ENCODE measurements around the gene ZBED2.
"Not testable (repeated sequence)": the region's sequence is repeated elsewhere in the genome, so short reads cannot be mapped to it uniquely, and the experiment has no call there.

ZBED2 gene, protein sequence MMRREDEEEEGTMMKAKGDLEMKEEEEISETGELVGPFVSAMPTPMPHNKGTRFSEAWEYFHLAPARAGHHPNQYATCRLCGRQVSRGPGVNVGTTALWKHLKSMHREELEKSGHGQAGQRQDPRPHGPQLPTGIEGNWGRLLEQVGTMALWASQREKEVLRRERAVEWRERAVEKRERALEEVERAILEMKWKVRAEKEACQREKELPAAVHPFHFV

GRCh38 chr3:111595232-111595631, at the start of gene ZBED2:
Gene ZBED2 (minus strand): TSS chr3:111595346. CDS start chr3:111594201, 1,145 bp downstream.
- DNase-seq (ENCODE audit: low spot score), result no peak

DNA sequence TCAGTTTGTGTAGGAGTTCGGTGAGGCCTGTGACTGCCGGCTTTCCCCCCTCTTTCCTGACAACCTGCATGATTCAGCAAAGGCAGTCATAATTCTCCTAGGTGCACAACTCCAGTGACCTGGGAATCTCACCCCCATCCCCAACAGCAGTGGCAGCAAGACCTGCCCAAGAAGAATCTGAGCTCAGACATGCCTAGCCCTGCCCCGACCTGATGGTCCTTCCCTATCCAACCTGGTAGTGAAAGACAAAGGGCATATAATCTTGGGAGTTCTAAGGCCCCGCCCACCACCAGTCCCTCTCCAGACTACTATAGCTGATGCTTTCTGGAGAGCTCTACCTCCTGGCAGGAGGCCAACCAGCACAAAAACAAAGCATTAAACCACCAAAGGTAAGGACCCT, 44.2 kb upstream of the ZBED2 start:
- DNase-seq (ENCODE audit: low spot score), result no peak

GRCh38 chr3:111636366-111636885, 41.3 kb upstream of the ZBED2 start:
- no peak for DNase-seq (ENCODE audit: low spot score)

DNA sequence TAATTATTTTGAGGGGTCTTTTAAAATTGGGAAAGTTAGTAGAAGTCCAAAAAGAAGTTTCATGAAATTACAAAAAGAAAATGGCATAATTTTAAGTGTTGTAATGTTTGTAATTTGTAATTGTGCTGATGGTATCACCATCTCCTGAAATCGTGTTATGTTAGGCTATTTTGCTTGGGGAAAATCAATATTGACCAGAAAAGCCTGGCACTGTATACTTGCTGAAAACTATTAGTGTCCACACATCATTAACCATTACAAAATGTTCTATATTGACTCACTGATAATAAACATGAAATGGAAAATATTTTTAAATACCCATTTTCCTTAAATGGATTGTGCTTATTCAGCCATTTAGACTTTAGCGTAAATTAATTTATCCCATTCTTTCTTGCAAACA, 40.3 kb upstream of the ZBED2 start:
- DNase-seq (ENCODE audit: low spot score), result no peak

DNA sequence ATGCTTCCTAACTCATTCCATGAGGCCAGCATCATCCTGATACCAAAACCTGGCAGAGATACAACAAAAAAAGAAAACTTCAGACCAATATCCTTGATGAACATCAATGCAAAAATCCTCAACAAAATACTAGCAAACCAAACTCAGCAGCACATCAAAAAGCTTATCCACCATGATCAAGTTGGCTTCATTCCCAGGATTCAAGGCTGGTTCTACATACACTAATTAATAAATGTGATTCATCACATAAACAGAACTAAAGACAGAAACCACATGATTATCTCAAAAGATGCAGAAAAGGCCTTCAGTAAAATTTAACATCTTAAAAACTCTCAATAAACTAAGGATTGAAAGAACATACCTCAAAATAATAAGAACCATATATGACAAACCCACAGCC, 35.5 kb upstream of the ZBED2 start:
- DNase-seq (ENCODE audit: low spot score), result not testable (repeated sequence)

DNA sequence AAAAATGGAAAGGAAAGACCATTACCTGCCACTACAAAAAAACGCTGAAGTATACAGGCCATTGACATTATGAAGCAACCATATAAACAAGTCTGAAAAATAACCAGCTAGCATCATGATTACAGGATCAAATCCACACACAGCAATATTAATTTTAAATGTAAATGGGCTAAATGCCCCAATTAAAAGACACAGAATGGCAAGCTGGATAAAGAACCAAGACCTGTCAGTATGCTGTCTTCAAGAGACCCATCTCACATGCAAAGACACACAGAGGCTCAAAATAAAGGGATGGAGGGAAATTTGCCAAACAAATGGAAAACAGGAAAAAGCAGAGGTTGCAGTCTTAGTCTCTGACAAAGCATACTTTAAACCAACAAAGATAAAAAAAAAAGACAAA, 33.9 kb upstream of the ZBED2 start:
- DNase-seq (ENCODE audit: low spot score), result not testable (repeated sequence)

DNA sequence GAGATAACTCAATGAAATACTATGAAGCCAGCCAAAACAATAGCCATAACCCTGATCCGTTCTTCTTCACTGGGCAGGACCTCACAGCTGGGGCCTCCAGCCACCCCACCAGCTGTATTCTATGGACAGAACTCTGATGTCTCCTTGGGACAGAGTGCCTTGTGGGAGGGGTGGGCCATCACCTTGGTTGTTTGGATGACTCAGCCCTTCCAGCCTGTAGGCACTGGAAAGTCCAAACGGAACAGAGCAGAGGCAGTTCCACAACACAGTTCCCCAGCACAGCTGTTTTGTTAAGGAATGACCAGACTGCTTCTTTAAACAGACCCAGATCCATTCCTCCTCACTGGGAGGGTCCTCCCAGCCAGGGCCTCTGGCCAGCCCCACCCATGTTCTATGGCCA, 31.9 kb upstream of the ZBED2 start:
- no peak for DNase-seq (ENCODE audit: low spot score)

DNA sequence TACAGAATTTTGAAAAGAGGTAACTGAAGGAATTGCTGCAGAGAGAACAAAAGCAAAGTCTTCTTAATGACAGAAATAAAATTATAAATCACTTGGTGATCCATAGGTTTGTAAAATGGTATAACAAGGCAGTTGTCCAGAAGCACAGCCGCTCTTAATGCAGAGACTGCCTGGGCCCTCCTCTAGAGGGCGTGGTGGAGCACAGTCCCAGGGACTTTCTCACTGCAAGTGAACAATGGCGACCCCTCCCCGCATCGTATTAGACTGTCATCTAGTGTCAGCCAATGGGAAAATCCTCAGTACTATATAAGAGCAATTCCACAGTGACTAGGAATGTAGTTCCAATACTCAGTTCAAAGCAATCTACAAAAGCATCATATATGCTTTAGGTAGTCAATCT, 26.4 kb upstream of the ZBED2 start:
- peak; percentile 41 for DNase-seq (ENCODE audit: low spot score)

- no peak for DNase-seq (ENCODE audit: low spot score)
These were observed 24.7 kb upstream of the ZBED2 start for GRCh38 chr3:111619833-111620232.

DNA sequence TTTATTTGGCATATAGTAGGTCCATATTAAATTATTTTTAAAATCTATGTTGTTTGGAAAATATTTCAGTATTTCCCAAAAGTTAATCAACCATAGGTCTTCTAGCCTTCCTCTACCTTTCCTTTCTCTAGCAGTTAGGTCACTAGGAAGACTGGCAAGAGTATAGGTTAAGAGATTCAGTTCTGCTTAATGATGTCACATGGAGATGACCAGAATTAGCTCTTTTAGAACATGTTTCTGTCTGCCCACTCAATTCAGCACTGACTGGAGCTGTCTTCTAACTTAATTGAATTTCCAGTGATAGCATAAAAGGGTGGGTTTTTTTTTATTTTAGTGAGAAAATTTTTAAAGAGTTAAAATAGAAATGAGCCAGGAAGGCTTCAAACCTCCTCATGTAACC, 23.8 kb upstream of the ZBED2 start:
- DNase-seq (ENCODE audit: low spot score), result no peak

DNA sequence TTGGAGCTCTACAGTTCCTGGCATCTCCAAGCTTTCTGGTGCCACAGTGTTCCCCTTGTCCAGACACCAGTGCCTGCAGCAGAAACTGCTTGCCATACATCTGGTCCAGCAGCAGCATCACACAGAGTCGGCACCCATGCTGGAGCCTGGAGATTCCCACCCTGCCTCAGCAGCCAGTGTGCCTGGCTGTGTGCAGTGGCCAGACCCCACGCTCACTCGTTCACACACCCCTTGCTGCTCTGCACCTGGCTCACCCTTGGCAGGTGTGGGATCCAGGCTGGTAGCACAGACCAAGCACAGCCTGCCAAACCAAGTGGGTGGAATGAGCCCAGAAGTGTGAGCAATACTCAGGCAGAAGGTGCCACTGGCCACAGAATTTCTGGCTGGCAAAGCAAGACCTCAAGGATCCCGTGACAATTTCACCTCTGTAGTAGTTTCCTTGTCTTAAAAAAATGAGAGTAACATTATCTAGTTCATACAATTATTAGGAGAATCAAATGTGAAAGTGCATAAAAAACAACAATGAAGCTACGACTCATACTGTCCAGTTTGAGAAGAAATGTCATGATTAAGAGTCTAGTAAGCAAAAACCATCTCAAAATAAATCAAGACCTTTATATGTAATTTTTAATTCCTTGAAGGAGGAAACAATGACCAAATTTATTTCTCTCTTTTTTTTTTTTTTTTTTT, 22.9 kb upstream of the ZBED2 start:
- no peak for DNase-seq (ENCODE audit: low spot score)

GRCh38 chr3:111617406-111617805, 22.3 kb upstream of the ZBED2 start:
- DNase-seq (ENCODE audit: low spot score), result no peak

- DNase-seq (ENCODE audit: low spot score), result peak; percentile 17
These were observed 21.4 kb upstream of the ZBED2 start for GRCh38 chr3:111616417-111617105.

- DNase-seq (ENCODE audit: low spot score), result no peak
These were observed 20.7 kb upstream of the ZBED2 start for GRCh38 chr3:111615880-111616279.

GRCh38 chr3:111613294-111613693, 18.1 kb upstream of the ZBED2 start:
- DNase-seq (ENCODE audit: low spot score), result no peak

DNA sequence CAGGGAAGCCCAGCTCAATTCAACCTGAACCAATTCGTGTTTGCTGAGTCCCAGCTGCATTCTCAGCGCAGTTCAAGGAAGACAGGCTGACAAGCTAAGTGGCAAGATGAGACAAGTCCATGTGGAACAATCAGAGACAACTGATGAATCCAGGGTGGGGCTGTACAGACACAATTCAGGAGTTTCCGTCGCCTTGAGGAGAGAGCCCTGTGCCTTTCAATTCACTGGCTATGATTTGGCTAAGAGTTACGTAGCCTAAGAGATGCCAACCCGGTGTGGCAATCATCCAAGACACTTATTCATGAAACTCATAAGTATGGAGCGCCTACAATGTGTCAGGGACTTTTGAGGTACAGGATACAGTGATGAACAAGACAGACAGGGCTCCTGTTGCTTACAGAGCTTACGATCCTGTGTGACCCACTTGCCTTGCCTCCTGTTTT, 15.5 kb upstream of the ZBED2 start:
- DNase-seq (ENCODE audit: low spot score), result no peak

DNA sequence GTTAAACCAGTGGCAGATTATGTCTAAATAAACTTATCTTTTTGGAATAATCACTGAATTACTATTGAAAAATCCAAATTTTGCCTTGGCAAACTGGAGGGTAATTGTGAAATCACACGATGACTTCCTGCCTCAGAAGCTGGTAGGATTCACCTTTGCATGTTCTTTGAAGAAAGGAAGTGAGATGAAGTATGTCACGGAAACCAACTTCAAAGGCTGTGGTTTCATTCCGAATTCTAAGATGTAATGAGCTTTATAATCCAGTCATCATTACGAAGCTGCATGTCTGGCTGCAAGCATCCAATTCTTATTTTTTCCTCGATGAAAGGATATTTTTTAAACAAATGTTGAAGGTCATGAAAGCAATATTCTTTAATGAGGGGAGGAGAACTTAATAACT, 15.0 kb upstream of the ZBED2 start:
- no peak for DNase-seq (ENCODE audit: low spot score)

GRCh38 chr3:111609700-111610099, 14.6 kb upstream of the ZBED2 start:
- no peak for DNase-seq (ENCODE audit: low spot score)

- no peak for DNase-seq (ENCODE audit: low spot score)
These were observed 13.2 kb upstream of the ZBED2 start for GRCh38 chr3:111608383-111608782.

GRCh38 chr3:111607240-111607920, 12.2 kb upstream of the ZBED2 start:
- no peak for DNase-seq (ENCODE audit: low spot score)

- no peak for DNase-seq (ENCODE audit: low spot score)
These were observed 10.3 kb upstream of the ZBED2 start for GRCh38 chr3:111605493-111605892.

DNA sequence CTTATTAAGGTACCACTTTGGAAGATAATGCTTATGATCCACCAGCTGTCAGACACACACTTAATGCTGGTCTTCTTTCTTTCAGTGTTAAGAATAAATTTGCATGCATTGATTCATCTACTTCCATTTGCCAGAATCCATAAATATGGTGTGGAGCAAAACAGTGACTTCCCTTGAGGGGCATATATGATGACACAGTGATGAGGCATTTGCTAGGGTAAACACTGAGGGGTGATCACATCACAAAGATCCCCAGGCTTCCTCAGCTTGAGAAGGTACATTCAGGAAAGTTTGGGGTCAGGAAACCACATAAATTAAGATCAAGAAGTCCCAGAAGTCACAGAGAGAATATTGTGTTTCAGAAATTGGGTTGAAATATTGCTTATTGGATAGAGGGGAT, 9.9 kb upstream of the ZBED2 start:
- DNase-seq (ENCODE audit: low spot score), result no peak

DNA sequence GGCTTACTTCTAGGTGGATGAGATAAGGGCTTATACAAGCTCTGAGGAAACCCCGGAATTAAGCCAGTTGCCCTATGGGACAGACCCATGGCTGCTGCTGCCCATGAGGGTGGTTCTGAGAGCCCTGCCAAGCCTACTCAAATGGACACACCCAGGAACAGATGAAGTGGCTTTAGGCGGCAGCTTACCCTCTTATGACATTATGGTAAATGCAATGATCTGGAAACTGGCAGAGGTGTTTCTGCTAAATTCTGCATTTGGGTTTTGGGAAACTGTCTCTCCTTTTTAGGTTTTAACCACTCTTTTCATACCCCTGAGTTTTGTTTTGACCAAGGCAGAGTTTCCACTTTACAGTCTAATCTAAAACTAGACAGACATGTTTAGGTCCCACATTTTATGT, 9.0 kb upstream of the ZBED2 start:
- no peak for DNase-seq (ENCODE audit: low spot score)
